GM18507 (cell line): ENCODE data around the gene C20orf202.

Source experiments
- DNase-seq: peaks from one replicate; pipeline ENCODE4 v3.0.0; 2011; ENCODE audit warnings: low read depth; ENCODE audit not compliant: insufficient read length; ENCODE audit errors: extremely low spot score
- FAIRE-seq: peaks from 2 replicates; lab custom pipeline; 2011; peaks lifted over from hg19 to GRCh38; lab: Jason Lieb, UNC

The C20orf202 gene

GRCh38 chr20:1182106-1182505 lies 21.1 kb upstream of the C20orf202 start:
- FAIRE-seq, result no peak
- DNase-seq, result no peak

GRCh38 chr20:1183153-1183552 lies 20.1 kb upstream of the C20orf202 start:
- no peak for DNase-seq
- no peak for FAIRE-seq

GRCh38 chr20:1184260-1184637 lies 19.0 kb upstream of the C20orf202 start:
- no peak for DNase-seq
- FAIRE-seq, result no peak

GRCh38 chr20:1184638-1185315 lies 18.5 kb upstream of the C20orf202 start, which contains the start of gene TMEM74B:
TMEM74B (minus strand) TSS chr20:1184981; CDS start chr20:1183801, 1,180 bp downstream.
- DNase-seq (no peak), FAIRE-seq (no peak)

- DNase-seq, result no peak
These were observed 17.9 kb upstream of the C20orf202 start for GRCh38 chr20:1185316-1185741.

GRCh38 chr20:1185790-1186334 lies 17.4 kb upstream of the C20orf202 start:
- no peak for FAIRE-seq
- no peak for DNase-seq

More at GRCh38 chr20:1185316-1185741, 17.9 kb upstream of the C20orf202 start:
- FAIRE-seq, result no peak

GRCh38 chr20:1186367-1186991 lies 16.8 kb upstream of the C20orf202 start:
- DNase-seq (no peak), FAIRE-seq (no peak)

GRCh38 chr20:1187605-1188171 lies 15.6 kb upstream of the C20orf202 start:
- DNase-seq (no peak), FAIRE-seq (no peak)

GRCh38 chr20:1188347-1188746 lies 14.9 kb upstream of the C20orf202 start:
- DNase-seq, result no peak
- FAIRE-seq, result no peak

GRCh38 chr20:1189827-1190226 lies 13.4 kb upstream of the C20orf202 start:
- DNase-seq (no peak), FAIRE-seq (no peak)

- FAIRE-seq, result no peak
- DNase-seq, result no peak
These were observed 12.4 kb upstream of the C20orf202 start for GRCh38 chr20:1190847-1191246.

- FAIRE-seq (no peak), DNase-seq (no peak)
These were observed 12.0 kb upstream of the C20orf202 start for GRCh38 chr20:1191299-1191698.

GRCh38 chr20:1195226-1195625 lies 8.0 kb upstream of the C20orf202 start:
- no peak for FAIRE-seq
- no peak for DNase-seq

GRCh38 chr20:1196634-1197033 lies 6.6 kb upstream of the C20orf202 start:
- DNase-seq, result no peak
- FAIRE-seq, result no peak

GRCh38 chr20:1197801-1198200 lies 5.5 kb upstream of the C20orf202 start:
- FAIRE-seq, result no peak
- no peak for DNase-seq

- FAIRE-seq (no peak), DNase-seq (no peak)
These were observed 4.5 kb upstream of the C20orf202 start for GRCh38 chr20:1198751-1199150.

GRCh38 chr20:1199212-1199873 lies 3.9 kb upstream of the C20orf202 start:
- DNase-seq (no peak), FAIRE-seq (no peak)

- FAIRE-seq, result no peak
- DNase-seq, result no peak
These were observed 3.3 kb upstream of the C20orf202 start for GRCh38 chr20:1199964-1200363.

GRCh38 chr20:1203630-1204029 lies 376 bp downstream of the C20orf202 start:
- no peak for DNase-seq
- no peak for FAIRE-seq

GRCh38 chr20:1204113-1204512 lies 859 bp downstream of the C20orf202 start:
- DNase-seq (no peak), FAIRE-seq (no peak)
